GM12878 (cell line): Measurements from ENCODE around the gene CYP1A2. TPM values are rescaled to one million over a fixed set of nuclear protein-coding genes. Genes with fewer than 3 reads are reported as not detected.

Experiments used
- ATAC-seq: fragments of 200-7000 bp; cut with Tn5 transposase; 3 replicates; pipeline ENCODE4 v1.9.1; 2020; ENCODE audit warnings: mild to moderate bottlenecking, moderate library complexity
- BruUV-seq: library from RNA; stranded (reverse); fragments of 400-500 nt; replicated peaks from 2 replicates; lab custom pipeline; 2021; lab: Mats Ljungman, UMichigan
- CTCF ChIA-PET: fragments of 300-600 bp; sonication (Branson Sonifier 250); formaldehyde crosslinking; extraction: SDS; loops from one replicate; lab custom pipeline; 2021; ENCODE audit warnings: inconsistent platforms; lab: Yijun Ruan, JAX
- POLR2A ChIA-PET: fragments of 350-600 bp; formaldehyde crosslinking; extraction: SDS; loops from one replicate; lab custom pipeline; 2021; ENCODE audit warnings: inconsistent platforms; lab: Charles Lee
- RAD21 ChIA-PET: fragments of 300-600 bp; sonication (Branson Sonifier 250); formaldehyde crosslinking; loops from one replicate; lab custom pipeline; 2023; ENCODE audit warnings: antibody characterized with exemption; ENCODE audit not compliant: unreplicated experiment; lab: Charles Lee
- SMC1A ChIA-PET: fragments of 300-600 bp; sonication (Branson Sonifier 250); formaldehyde crosslinking; loops from one replicate; lab custom pipeline; 2023; ENCODE audit not compliant: unreplicated experiment, uncharacterized antibody; lab: Charles Lee
- DNase-seq: peaks from one replicate; pipeline ENCODE4 v3.0.0-alpha.2; 2011; ENCODE audit warnings: low read depth, low spot score
- FAIRE-seq: peaks from 3 replicates; lab custom pipeline; 2011; peaks lifted over from hg19 to GRCh38; lab: Jason Lieb, UNC
- H2AFZ ChIP-seq: 2 replicates; pipeline ENCODE4 v1.6.0; 2011; ENCODE audit warnings: low read depth, low read length, control low read depth; ENCODE audit not compliant: control insufficient read depth
- H3K27ac ChIP-seq: 2 replicates; pipeline ENCODE4 v1.5.1; 2011; ENCODE audit warnings: control low read depth; ENCODE audit not compliant: control insufficient read depth, insufficient read depth
- H3K27me3 ChIP-seq, 2 experiments: replicated peaks in 1 of 2; 2 replicates each; pipeline versions ENCODE4 v1.6.0 to v1.6.1; 2011; ENCODE audit warnings: low read length in 1 of 2; ENCODE audit not compliant: control insufficient read depth in 2 of 2, insufficient read depth in 2 of 2
- H3K36me3 ChIP-seq, 2 experiments: 2 replicates each; pipeline ENCODE4 v1.5.1; 2011; ENCODE audit warnings: low read length in 1 of 2; ENCODE audit not compliant: control insufficient read depth in 2 of 2, insufficient read depth in 2 of 2
- H3K4me1 ChIP-seq: 2 replicates; pipeline ENCODE4 v1.6.1; 2011; ENCODE audit warnings: mild to moderate bottlenecking, low read length, moderate library complexity, mixed read lengths; ENCODE audit not compliant: control insufficient read depth, insufficient read depth
- H3K4me2 ChIP-seq: 2 replicates; pipeline ENCODE4 v1.6.0; 2011; ENCODE audit warnings: control low read depth; ENCODE audit not compliant: control insufficient read depth, insufficient read depth
- H3K4me3 ChIP-seq: fragments of 200-600 bp; sonication (generic); 2 replicates; pipeline ENCODE4 v1.5.1; 2016
- H3K79me2 ChIP-seq: 2 replicates; pipeline ENCODE4 v1.6.0; 2011; ENCODE audit warnings: low read length; ENCODE audit not compliant: control insufficient read depth, insufficient read depth
- H3K9ac ChIP-seq: 2 replicates; pipeline ENCODE4 v1.8.0; 2011; ENCODE audit warnings: low read length, control low read depth, mixed read lengths; ENCODE audit not compliant: control insufficient read depth, insufficient read depth
- H3K9me3 ChIP-seq: replicated peaks from 3 replicates; pipeline ENCODE4 v1.5.1; 2011; ENCODE audit warnings: mild to moderate bottlenecking, low read length; ENCODE audit not compliant: control insufficient read depth, insufficient read depth
- H4K20me1 ChIP-seq: 2 replicates; pipeline ENCODE4 v1.6.0; 2011; ENCODE audit not compliant: control insufficient read depth, insufficient read depth
- BMI1 ChIP-seq: fragments of 450-650 bp; IDR thresholded peaks from 2 replicates; pipeline ENCODE4 v1.6.1; 2016; ENCODE audit warnings: mild to moderate bottlenecking, moderate library complexity, borderline replicate concordance
- CHD2 ChIP-seq: IDR thresholded peaks from 2 replicates; pipeline ENCODE4 v1.6.1; 2011; ENCODE audit warnings: low read depth, low read length, improper control_type of control experiment, borderline replicate concordance
- IRF5 ChIP-seq: fragments of 450-650 bp; IDR thresholded peaks from 2 replicates; pipeline ENCODE4 v1.6.1; 2017; ENCODE audit warnings: borderline replicate concordance
- KAT2A ChIP-seq: conservative IDR thresholded peaks from 2 replicates; pipeline ENCODE4 v1.6.1; 2011; ENCODE audit warnings: low read depth, low read length; ENCODE audit not compliant: control insufficient read depth
- POLR2A ChIP-seq: IDR thresholded peaks from 2 replicates; pipeline ENCODE4 v1.6.1; 2011; ENCODE audit warnings: low read depth, mild to moderate bottlenecking, low read length
- RCOR1 ChIP-seq: conservative IDR thresholded peaks from 2 replicates; pipeline ENCODE4 v1.6.1; 2012; ENCODE audit warnings: low read depth, low read length, improper control_type of control experiment
- RELA ChIP-seq: fragments of 450-650 bp; IDR thresholded peaks from 2 replicates; pipeline ENCODE4 v1.8.0; 2014; ENCODE audit warnings: borderline replicate concordance; ENCODE audit not compliant: partially characterized antibody
- SMAD1 ChIP-seq: fragments of 450-650 bp; IDR thresholded peaks from 2 replicates; pipeline ENCODE4 v1.6.1; 2018; ENCODE audit warnings: mild to moderate bottlenecking, low read depth; ENCODE audit not compliant: partially characterized antibody
- SMARCA5 ChIP-seq: fragments of 450-650 bp; IDR thresholded peaks from 2 replicates; pipeline ENCODE4 v1.6.1; 2017; ENCODE audit warnings: mild to moderate bottlenecking
- SP1 ChIP-seq: IDR thresholded peaks from one replicate; pipeline ENCODE4 v1.6.1; 2011; ENCODE audit warnings: low read depth, low read length
- SRF ChIP-seq, 2 experiments: IDR thresholded peaks; 2 replicates each; pipeline ENCODE4 v1.6.1; 2011; ENCODE audit warnings: low read depth in 2 of 2, low read length in 2 of 2, mild to moderate bottlenecking in 1 of 2, moderate library complexity in 1 of 2
- WGBS: methylation state at CpG from one replicate; pipeline ENCODE4 v1.1.6; 2016; ENCODE audit warnings: low lambda C conversion rate; ENCODE audit not compliant: insufficient replicate concordance, insufficient coverage; ENCODE audit errors: missing lambda C conversion rate; 5-methylcytosine and 5-hydroxymethylcytosine counted together
- in situ Hi-C: fragments of 300-500 bp; cut with MboI; formaldehyde crosslinking; loops from 9 replicates; pipeline ENCODE4 v1.14.3; 2018; ENCODE audit warnings: mixed read lengths
- intact Hi-C: fragments of 100-400 bp; cut with micrococcal nuclease; formaldehyde crosslinking; loops from one replicate; pipeline ENCODE4 v1.14.2; 2022; ENCODE audit not compliant: unreplicated experiment
- polyA plus RNA-seq, 11 experiments: library from polyadenylated mRNA; depleted of rRNA in 4 of 11; unstranded in 6 of 11; stranded (reverse) in 5 of 11; fragments of >200 nt; fragmentation: Nextera tagmentation in 4 of 11; fragmentation: Illumina TruSeq in 1 of 11; extraction: Ambion mirVana in 4 of 11; extraction: Trizol in 1 of 11; gene quantifications; 1 replicate in 1 of 11; 2 replicates in 10 of 11; pipeline versions ENCODE4 v1.2.1 to v1.2.3, GENCODE V29; 2011 to 2016; ENCODE audit warnings: inconsistent platforms in 2 of 11, missing spikeins in 2 of 11, low read depth in 1 of 11
- total RNA-seq, 4 experiments: library from RNA; depleted of rRNA in 3 of 4; stranded (reverse); fragments of >200 nt in 3 of 4; fragmentation: Illumina TruSeq in 1 of 4; extraction: Trizol in 1 of 4; gene quantifications; 2 replicates each; pipeline versions ENCODE4 v1.2.1 to v1.2.3, GENCODE V29; 2013 to 2021

The CYP1A2 gene
- total and polyA plus RNA-seq, 10 of the 15 experiments (the other 5 are each of a cell fraction or from before 2014, with no cell fraction given) = 0.03 to 0.09 (median 0.05) TPM; not detected in 7

GRCh38 chr15:74767167-74768098, 18.8 kb downstream of the CYP1A2 start:
- H3K9ac ChIP-seq = no peak overlapping the region
- no peak overlapping the region for H2AFZ ChIP-seq
- 64% methylated on average over 14 of the region's 14 CpGs for WGBS
- no TSS peak for BruUV-seq
- CTCF ChIA-PET = interaction anchor here (0.6 to 19.1 kb wide), 25 partner anchors 22 to 395 kb away, joined by 3 to 1288 read pairs (median 6); partner anchors contain the start of genes CPLX3 and CSK
- TF ChIP-seq SP1 (no peak), RELA (no peak), SMAD1 (no peak), KAT2A (no peak), RCOR1 (no peak), BMI1 (no peak), IRF5 (no peak), SRF (IDR thresholded peaks at IDR 0.05; ENCODE audit: low read depth in 2 of 2, low read length in 2 of 2) (no peak), SMARCA5 (no peak), POLR2A (no peak), CHD2 (no peak)
- H4K20me1 ChIP-seq = no peaks in the 10 kb centered on the region
- SMC1A ChIA-PET = interaction anchor here (1.1 to 17.6 kb wide), 8 partner anchors 9 to 395 kb away, joined by 3 to 811 read pairs (median 10); no protein-coding TSS in a partner anchor
- RAD21 ChIA-PET = interaction anchor here (1.5 to 25.2 kb wide), 7 partner anchors 23 to 389 kb away, joined by 3 to 1186 read pairs (median 13); partner anchors contain the start of genes CLK3 and CSK
- FAIRE-seq = no peak
- no peak overlapping the region for H3K27ac ChIP-seq
- no peaks in the 10 kb centered on the region for H3K79me2 ChIP-seq
- intact Hi-C loops (no loop called here), in situ Hi-C loops (no loop called here)
- POLR2A ChIA-PET = interaction anchor here (17.5 kb wide), 1 partner anchor 21 kb away, joined by 602 read pairs; the partner anchor contains the start of gene CSK
- no peak for ATAC-seq
- peaks cover 8% of the 10 kb centered on the region for H3K4me1 ChIP-seq
- no peaks in the 10 kb centered on the region for H3K27me3 ChIP-seq
- H3K4me3 ChIP-seq = no peak overlapping the region
- H3K36me3 ChIP-seq = no peaks in the 10 kb centered on the region
- H3K9me3 ChIP-seq = no peaks in the 10 kb centered on the region
- DNase-seq = no peak
- no peak overlapping the region for H3K4me2 ChIP-seq
